Midbrain (tissue), 1 donor: ENCODE data around the gene SLC39A9.

Source experiments
- DNase-seq: peaks from one replicate; lab custom pipeline; 2025; lab: John Stamatoyannopoulos, UW

SLC39A9 gene

GRCh38 chr14:69398053-69398817 is at the start of gene SLC39A9, which contains the start of gene ERH:
SLC39A9 (plus strand) TSS chr14:69398692; CDS start chr14:69399370, 678 bp downstream.
ERH (minus strand) TSS chr14:69398299; CDS start chr14:69398233, 66 bp downstream.
- DNase-seq, result peak; percentile 99

- DNase-seq, result no peak
Measured at GRCh38 chr14:69349091-69349777, 49.3 kb upstream of the SLC39A9 start.

DNA sequence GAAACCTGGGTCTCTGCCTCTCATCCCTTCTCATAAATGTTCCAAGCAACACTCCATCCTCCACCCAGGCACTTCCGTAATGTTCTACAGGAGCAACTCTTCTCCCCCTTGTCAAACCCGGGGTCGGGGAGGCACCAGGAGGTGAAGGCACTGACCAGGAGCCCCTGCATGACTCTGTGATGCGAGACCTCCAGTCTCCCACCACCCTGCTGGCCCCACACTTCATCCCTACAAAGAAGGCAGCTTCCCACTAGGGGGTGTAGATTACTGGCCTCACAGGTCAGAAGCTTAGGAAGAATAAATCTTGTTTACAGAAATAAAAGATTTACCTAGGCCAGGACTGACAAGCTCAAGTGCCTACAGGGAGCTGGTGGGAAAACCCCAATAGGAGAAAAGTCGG is 47.6 kb upstream of the SLC39A9 start:
- no peak for DNase-seq

DNA sequence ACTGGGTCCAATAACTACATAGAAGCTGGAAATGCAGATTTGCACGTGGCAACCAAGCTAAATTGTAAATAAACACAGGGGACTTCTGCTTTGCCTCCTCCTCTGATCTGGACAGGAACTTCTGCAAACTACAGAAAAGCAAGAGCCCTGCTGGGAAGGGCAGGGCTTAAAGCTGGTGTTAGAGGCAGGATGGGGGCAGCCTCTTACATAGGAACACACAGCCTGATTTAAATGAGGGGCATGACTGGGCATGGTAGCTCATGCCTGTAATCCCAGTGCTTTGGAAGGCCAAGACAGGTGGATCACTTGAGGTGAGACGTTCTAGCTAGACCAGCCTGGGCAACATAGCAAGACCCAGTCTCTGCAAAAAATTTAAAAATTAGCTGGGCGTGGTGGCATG is 47.1 kb upstream of the SLC39A9 start:
- DNase-seq, result no peak

- DNase-seq, result no peak
Measured at GRCh38 chr14:69351911-69352310, 46.6 kb upstream of the SLC39A9 start.

- DNase-seq, result no peak
Measured at GRCh38 chr14:69353168-69353567, 45.3 kb upstream of the SLC39A9 start.

- DNase-seq, result peak; percentile 8
Measured at GRCh38 chr14:69354383-69355153, 43.9 kb upstream of the SLC39A9 start.

DNA sequence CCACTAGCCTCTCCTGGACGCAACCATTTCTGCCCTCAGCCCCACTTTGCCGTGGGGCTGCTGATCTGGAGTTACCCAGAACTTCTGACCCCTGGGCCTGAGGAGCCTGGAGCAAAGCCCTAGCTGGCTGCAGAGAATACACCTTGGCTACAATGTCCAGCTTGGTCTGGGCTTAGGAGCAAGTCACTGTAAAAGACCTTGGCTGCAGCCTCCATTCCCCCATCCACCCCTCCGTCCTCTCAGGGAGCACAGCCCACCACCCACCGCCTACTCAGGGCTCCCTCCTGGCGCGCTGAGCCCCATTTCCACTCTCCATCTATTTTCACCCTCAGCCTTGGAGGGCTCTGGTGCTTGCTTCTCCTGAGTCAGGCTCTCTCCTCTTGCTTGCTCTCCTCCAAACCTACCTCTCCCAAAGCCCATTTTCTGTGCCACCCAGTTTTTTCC is 43.3 kb upstream of the SLC39A9 start:
- DNase-seq, result no peak

DNA sequence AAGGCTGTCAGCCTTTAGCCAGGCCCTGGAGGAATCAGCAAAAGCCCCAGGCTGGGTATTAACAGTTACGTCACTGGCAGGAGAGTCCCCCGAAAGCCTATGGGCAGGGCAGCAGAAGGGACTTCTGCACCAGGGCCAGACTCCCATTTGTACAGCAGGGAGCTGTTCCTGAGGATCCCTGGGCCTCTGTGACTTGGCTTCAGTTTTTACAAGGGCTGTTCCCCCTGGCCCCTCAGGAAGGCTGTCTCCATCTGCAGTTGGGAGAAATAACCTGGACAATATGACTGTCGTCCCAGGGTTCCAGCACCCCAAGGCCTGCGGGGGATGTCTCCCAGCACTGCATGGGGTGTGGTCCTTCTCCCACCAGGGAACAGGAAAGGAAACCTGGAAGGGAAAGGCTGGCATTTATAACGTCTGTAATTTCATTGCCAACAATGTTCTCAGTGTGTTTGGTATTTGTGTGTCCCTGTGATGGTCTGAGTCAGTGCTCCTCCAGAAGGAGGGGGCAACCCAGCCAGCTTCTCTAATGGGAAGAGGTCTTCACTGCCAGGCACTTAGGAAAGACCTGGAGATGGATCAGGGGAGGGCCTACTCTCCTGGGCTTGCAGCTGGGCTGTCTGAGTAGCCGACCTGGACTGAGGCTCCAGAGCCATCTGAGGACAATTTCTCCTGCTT is 42.7 kb upstream of the SLC39A9 start:
- DNase-seq, result no peak

DNA sequence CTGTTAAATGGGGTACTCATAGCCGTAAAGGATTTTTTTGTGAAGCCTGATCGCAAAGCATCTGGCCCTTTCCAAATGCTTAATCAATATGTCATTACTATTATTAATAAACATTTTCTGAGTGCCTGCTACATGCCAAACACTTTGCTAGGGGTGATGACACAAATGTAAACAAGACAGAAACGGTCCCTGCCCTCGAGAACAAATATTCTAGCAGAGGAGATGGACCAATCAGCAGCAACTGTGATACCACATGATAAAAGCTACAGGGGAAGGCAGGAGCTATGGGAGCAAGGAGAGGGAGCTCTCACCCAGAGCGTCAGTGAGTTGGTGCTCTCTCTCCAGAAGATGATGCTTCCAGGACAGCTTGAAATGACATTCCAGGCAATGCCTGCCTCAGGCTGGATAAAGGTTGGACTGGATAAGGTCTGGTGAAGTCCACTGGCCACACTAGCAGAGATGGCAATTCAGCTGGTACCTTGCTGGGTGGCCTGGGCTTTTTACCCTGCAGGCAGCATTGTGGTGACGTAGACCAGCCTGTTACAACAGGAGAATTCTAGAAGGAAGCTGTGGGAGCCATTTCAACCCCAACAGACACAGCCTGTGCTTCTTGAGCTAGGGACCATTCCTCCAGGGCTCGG is 41.5 kb upstream of the SLC39A9 start:
- no peak for DNase-seq

- no peak for DNase-seq
Measured at GRCh38 chr14:69357544-69358200, 40.8 kb upstream of the SLC39A9 start.

- no peak for DNase-seq
Measured at GRCh38 chr14:69358233-69358963, 40.1 kb upstream of the SLC39A9 start.

DNA sequence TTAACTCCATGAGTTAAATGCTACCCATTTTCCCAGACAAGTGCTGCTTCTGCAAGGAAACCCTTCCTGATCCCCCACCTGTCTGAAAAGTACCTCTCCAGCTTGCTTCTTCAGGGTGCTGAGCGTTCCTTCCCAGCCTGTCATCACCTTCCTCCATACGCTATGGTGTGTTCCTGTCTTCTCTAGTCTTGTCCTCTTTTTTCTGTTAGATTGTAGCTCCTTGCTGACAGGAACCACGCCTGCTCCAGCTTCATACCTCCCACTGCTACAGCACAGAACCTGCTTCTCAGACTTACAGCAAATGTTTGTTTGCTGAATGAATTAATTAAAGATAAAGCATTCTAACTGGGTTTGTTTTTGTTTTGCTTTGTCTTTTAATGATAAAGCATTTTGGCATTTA is 39.5 kb upstream of the SLC39A9 start:
- DNase-seq, result no peak

DNA sequence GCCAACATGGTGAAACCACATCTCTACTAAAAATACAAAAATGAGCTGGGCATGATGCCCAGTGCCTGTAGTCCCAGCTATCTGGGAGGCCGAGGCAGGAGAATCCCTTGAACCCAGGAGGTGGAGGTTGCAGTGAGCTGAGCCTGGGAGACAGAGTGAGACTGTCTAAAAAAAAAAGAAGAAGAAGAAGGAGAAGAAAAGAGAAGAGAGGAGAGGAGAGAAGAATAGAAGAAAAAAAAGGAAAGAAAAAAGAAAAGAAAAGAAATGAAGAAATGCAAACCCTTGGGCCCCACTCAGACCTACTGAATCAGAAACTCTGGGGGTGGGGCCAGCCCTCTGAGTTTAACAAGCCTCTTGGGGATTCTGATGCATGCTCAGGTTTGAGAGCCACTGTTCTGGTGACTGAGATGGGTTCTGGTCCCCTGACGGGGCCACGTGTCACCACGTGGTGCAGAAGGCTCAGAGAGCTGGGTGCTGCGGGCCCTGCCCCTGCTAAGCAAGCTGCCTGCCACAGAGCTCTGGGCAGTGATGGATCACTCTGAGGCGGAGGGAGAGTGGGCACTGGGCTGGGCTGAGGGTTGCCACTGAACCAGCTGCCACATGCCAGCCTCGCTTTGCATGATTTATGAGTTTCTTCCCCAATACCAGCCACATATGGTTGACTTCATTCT is 37.9 kb upstream of the SLC39A9 start:
- no peak for DNase-seq

DNA sequence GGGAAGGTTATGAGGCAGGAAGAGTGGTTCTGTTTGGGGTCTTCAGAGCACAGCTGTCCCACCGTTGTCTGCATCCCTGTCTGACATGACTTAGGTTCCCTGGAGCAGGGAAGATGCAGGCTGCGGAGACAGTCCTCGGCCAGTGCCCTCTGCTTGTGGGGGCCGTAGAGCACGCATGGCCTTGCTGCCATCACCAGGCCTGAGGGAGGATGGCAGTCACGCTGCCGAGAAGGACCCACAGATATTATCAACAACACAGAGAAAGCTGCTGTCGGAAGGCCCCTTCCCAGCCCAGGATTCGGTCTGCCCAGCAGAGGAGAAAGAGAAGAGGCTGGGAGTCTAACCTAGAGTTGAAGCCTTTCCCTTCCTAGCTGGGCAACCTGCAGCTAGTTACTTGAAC is 35.4 kb upstream of the SLC39A9 start:
- DNase-seq, result peak; percentile 46

GRCh38 chr14:69363964-69364363 is 34.5 kb upstream of the SLC39A9 start:
- no peak for DNase-seq

DNA sequence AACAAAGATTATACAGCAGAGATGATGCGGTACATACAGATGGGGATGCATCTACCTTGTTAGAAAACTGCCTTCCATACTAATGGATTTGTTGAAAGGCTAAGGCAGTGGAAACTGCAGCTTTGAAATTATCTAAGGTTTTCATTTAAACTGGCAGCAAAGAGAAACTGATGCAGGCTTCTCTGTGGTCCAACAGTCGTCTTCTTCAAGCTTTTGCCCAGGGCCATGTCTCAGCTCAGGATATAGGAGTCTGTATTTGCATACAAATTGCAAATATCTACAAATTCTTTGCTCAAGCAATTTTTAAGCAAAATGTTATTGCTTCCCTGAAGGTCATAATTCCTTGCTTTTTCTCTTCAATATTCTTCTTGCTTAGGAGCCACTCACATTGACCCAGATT is 34.1 kb upstream of the SLC39A9 start:
- DNase-seq, result no peak

- no peak for DNase-seq
Measured at GRCh38 chr14:69366069-69366468, 32.4 kb upstream of the SLC39A9 start.

DNA sequence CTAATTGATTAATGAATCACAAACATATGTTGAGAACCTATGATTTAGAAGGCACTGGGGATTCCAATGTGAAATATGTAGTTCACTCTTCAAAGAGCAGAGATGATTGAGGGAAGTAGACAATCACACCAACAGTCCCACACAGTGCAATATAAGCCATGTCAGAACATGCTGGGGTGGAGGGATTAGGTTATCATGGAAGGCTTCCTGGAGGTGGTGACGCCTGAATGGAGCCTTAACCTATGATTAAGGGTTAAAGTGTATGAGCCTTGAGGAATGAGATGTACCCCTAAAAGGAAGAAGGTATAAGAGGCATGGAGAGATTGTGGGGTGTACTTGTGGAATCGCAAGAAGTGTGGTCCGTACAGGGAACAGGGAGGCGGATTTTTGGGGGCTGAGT is 31.7 kb upstream of the SLC39A9 start:
- DNase-seq, result no peak

DNA sequence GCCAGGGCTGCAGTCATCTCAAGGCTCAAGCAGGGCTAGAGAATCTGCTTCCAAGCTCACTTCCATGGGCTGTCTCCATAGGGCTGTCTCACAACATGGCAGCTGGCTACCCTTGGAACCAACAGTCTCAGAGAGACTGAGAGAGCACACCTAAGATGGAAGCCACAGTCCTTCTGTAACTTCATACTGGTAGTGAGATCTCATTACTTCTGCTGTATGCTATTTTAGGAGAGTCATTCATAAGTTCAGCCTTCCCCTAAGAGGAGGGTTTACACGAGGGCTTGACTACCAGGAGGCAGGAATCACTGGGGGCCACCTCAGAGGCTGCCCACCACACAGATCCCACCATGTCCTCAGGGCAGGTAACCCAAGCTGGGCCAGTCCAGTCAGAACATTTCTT is 30.1 kb upstream of the SLC39A9 start:
- no peak for DNase-seq
